ENCODE data around the gene CXorf38.

- no peak for TF ChIP-seq EZH2 (IDR thresholded peaks at IDR 0.05; ENCODE audit: insufficient read depth, poor library complexity, severe bottlenecking)
- TF ChIP-seq EZH2phosphoT487 (IDR thresholded peaks at IDR 0.05; ENCODE audit: insufficient read depth, low read depth) = no peak
Measured at GRCh38 chrX:40622479-40623138, 24.8 kb downstream of the CXorf38 start.

Data from GM23248 (cell line).